HG03521 (cell line): ENCODE data around the gene GPX4.

Experiments
- ATAC-seq: cut with Tn5 transposase; IDR thresholded peaks from one replicate; pipeline ENCODE4 v1.9.1; 2021; ENCODE audit warnings: mild to moderate bottlenecking, moderate library complexity; ENCODE audit not compliant: unreplicated experiment

GPX4 gene

DNA sequence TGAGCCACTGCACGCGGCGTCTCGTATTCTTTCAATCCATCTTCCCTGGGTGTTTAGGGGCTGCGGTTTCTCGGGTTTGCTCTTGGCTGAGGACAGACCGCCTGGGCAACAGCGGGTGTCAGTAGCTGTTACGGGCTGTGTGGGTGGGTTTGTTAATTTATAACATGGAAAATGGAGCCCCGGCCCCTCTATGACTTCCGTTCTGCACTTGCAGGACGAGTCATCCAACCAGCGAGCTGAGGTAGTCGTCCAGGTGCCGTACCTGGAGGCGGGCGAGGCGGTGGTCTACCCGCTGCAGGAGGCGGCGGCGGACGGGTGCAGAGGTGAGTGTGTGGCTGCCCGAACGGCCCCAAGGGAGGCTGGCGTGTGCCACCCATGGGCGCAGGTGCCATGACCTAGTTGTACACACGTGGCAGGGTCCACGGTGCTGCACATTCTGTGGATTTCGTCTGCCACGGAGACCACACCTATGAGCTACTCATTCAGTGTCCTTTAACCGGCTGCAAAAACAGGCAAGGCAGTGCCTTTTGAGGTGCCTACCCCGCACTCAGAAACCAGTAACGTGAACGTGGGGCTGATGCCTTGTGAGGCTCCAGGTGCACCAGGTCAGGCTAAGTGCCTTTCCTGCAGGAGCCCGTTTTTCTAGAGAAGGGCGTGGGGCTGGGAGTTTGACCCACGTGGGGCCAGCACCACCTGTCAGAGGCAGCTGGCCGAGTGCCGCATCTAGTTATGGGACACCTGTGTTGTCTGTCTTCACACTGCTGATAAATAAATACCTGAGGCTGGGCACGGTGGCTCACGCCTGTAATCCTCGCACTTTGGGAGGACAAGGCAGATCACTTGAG is 19.5 kb upstream of the GPX4 start:
- ATAC-seq: no peak

- no peak for ATAC-seq
Observed at GRCh38 chr19:1085053-1085658, 18.6 kb upstream of the GPX4 start.

DNA sequence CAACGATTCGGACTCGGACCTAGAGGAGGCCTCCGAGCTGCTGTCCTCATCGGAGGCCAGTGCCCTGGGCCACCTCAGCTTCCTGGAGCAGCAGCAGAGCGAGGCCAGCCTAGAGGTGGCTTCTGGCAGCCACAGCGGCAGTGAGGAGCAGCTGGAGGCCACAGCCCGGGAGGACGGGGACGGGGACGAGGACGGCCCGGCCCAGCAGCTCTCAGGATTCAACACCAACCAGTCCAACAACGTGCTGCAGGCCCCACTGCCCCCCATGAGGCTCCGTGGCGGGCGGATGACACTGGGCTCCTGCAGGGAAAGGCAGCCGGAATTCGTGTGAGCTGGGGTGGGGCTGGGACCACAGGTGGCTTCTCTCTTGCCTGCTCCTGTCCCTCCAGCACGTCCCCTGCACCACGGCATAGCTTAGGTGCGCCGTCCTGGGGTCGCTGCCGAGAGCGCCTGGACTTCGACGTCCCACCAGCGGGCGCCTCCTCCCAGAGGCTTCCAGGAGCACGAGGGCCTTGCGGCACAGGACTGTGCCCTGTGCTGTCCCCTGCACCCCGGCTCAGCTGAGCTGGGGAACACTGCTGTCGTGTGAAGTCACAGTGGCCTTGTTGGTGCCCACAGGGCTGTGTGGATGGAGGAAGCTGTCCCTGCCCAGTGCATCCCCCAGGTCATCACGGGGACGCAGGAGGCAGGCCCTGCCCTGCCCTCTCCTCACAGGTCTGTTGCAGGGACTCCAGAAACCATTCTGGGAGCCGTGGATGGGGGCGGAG is 17.9 kb upstream of the GPX4 start:
- no peak for ATAC-seq

DNA sequence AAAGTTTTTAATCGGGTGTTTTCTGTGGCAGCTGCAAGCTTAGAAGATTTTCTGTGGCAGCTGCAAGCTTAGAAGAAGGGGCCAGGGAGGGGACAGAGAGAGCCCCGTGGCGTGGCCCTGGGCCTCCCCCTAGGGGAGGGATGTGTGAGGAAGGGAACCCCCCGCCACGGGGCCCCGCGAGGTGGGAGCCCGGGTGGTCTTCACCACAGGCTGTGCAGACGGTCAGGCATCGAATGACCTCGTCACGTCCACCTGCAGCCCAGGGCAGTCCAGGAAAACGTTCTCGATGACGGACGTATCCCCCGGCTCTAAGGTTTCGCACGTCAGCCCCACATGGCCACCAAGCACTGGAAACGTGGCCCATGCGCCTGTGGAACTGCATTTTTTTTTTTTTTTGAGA is 17.2 kb upstream of the GPX4 start:
- ATAC-seq: no peak

DNA sequence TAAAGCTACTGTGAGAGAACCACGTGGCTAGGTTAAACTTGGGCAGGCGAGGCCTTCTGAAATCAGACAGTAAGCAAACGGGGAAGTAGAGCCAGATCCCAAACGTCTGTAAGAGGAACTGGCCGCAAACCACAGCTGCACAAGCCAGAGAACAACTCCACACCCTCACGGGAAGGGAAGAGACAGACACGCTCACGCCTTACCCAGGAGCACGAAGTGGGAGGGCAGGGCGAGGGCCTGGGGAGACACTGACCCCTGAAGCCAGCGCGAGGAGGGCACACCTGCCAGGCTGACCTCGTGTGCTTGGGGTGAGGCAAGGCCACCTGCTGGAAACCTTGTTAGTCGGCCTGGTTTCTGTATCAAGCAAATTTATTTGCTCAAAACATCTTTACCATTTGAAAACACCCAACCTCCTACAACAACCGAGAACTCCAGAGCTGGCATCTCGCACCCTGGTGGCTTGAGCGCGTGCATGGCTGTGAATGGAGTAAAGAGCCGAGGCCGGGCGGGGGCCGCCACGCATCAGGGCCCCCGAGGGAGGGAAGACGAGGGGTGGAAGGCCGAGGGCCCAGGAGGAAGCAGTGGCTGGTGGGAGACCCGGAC is 15.9 kb upstream of the GPX4 start:
- ATAC-seq: no peak

DNA sequence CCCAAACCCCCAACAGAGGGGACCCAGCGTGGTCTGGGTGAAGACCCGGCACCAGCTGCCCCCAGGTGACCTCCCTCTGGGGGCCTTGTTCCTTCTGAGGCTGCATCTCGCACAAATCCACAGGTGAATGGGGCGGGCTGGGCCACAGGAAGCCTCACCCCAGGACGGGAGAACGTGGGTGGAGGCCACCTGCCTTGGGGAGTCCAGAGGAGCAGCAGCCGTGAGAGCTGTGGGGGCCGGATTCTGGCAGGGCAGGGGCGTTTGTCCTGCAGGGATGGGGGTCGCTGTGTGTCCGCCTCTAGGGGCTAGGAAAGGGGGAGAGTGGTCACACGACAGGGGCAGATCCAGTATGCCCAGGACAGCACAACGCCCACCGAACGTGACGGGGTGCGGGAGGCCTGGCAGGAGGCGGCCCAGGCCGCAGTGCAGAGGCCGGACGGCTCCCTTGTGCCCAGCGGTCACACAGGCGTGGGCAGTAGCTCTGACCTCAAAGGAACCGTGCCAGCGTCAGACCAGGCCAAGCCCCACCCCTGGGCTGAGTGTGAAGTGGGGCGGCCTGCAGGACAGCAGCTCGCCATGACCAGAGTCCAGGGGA is 15.3 kb upstream of the GPX4 start:
- no peak for ATAC-seq

GRCh38 chr19:1089126-1089771 is 14.5 kb upstream of the GPX4 start:
- ATAC-seq: no peak

DNA sequence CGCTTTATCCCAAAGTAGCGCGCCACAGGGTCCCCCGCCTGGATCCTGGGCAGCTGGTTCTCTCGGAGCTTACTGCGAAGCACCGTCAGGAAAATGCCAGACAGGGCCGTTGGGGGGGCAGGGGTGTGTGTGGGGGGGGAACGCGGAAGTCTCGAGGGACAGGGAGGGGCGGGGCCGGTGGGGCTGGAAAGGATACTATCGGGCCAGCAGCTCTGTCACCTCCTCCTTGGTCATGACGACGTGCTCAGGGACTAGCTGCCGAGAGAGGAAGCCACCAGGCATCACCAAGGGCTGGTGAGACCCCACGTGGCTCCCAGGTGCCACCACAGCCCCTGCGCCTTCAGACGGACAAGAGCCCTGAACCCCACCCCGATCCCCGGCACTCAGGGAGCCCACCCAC is 13.9 kb upstream of the GPX4 start:
- no peak for ATAC-seq

DNA sequence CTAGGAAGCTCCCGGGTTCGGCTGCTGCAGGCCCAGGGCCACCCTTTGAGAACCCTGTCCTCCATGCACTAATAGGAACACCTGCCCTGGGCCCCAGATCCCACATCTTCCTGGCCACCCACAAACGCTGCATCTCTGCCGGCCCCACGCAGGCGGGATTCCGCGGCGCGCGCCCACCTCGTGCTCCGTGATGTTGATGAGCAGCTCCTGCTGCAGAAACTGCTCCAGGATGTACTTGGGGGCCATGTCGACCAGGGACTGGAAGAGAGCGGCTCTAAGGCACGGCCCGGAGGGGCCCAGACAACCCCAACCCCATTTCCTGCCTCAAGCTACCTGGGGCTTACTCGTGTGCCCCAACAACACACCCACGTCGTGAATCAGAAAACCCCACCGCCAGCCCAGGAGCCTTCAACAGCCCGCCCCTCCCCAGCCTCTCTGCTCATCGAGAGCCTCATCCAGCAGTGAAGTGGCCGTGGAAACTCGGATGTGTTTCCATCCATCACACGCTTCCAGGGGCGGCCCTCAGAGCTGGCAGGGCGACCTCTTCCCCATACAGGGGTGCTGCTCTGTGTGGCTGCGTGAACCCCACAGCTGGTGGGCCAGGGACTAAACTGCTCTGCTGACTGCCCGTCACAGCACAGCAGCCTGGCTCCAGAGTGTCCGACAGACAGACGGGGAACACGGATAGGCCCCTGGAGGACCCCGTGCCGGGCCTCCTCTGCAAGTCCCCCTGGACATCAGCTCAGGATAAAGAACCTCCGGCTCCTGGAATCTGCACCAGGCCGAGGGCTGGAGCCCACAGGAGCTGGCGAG is 12.9 kb upstream of the GPX4 start:
- no peak for ATAC-seq

DNA sequence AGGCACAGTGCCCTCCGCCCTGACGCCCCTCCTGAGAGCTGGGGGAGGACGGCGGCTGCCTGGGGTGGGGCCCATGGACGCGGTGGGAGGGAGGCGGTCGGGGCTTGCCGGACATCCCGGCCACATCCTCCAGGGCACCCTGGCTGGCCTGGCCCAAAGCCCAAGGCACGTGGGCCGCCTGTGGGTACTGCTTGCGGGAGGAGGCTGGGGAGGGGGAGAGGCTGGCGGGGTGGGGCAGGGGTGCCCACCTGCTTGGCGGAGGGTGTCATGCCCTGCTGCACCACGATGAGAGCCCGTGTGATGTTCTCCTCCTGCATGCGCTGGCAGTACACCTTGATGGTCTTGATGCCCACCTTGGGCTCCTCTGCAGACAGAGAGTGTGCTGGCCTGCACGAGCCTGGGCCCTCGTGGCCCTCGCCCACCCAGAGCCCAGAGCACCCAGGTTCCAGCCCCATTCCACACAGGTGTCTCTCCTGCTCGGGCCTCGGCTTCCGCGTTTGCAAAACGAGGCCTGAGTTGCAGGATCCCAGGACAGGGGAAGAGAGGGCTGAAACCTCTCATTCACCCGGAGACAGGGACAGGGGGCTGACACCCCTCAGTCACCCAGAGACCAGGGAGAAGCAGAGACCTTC is 12.1 kb upstream of the GPX4 start:
- ATAC-seq: no peak

- no peak for ATAC-seq
Observed at GRCh38 chr19:1093330-1093729, 10.5 kb upstream of the GPX4 start.

DNA sequence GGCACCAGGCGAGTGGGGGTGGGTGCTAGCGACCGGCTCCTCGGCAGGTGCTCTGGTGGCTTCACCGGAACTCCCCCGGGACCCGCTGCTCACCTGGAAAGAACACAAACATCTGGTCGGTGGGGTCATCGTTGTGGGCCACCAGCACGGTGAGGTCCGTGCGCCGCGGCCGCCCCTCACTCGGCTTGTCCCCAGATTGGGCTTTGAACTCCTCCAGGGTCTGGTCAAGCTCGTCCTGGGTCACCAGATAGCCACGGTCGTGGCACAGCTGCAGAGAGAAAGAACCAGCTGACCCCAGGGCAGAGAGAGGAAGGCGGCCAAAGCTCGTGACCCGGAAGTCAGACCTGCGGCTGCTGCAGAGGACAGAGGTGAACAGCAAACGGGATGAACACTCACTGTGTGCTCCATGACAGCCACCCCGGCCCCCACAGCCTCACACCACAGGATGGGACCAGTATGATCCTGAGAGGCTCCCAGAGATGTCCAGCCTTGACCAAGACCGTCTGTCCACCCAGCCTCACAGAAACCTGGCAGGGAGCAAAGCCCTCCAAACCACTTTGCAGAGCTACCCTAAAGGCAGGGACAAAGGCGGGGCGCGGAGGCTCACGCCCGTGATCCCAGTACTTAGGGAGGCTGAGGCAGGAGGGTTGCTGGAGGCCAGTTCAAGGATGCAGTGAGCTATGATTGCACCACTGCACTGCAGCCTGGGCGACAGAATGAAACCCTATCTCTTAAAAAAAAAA is 9.8 kb upstream of the GPX4 start:
- ATAC-seq: no peak

DNA sequence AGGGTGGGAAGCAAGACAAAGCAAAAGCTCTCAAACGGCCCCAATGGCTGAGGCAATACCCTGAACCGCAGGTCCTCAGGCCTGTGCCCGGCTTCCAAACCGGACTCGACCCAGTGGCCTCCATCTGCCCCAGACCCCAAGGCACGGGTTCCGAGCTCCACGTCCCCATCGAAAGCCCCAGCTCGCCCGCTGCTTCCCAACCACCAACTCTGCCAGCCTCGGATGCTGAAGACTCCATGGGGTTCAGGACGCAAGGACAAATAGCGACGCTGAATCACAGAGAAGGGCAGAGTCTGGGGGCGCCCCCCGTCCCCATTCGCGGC is 9.2 kb upstream of the GPX4 start:
- ATAC-seq: no peak

DNA sequence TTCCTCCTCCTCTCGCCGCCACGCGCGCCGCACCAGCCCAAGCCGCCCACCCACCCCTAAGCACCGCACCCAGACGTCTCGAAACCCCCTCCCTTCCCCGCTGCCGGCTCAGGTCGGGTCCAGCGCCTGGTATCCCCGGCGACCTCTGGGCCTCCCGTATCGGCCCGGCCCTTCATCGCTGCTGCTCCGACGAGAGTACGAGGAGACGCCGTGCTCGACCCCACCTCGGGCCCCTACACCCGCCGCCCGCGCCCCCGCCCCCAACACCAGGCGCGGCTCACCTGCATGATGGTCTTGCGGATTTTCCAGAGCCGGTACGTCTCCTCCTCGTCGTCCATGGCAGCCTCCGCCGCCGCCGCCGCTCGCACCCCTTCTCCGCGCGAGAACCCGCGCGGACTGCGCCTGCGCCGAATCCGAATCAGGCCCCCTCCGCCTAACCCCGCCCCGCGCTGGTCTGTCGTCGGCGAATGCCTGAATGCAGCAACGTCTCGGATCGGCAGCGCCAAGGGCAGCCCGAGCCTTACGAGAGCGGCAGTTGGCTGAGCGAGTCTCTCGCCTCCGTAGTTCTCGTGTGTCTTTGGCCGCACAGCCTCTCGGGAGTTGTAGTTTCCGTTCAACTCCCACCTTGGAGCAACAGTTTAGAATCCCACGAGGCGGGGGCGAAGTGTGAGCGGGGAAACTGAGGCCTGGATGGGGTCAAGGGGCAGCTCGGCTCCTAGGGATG is 8.7 kb upstream of the GPX4 start, which contains the start of gene POLR2E:
TSS of gene POLR2E (minus strand) at position 398 of the 724 bp plus-strand sequence. CDS start at position 338, 60 bp downstream.
- peak; percentile 89 for ATAC-seq

- no peak for ATAC-seq
Observed at GRCh38 chr19:1097810-1098176, 6.0 kb upstream of the GPX4 start.

DNA sequence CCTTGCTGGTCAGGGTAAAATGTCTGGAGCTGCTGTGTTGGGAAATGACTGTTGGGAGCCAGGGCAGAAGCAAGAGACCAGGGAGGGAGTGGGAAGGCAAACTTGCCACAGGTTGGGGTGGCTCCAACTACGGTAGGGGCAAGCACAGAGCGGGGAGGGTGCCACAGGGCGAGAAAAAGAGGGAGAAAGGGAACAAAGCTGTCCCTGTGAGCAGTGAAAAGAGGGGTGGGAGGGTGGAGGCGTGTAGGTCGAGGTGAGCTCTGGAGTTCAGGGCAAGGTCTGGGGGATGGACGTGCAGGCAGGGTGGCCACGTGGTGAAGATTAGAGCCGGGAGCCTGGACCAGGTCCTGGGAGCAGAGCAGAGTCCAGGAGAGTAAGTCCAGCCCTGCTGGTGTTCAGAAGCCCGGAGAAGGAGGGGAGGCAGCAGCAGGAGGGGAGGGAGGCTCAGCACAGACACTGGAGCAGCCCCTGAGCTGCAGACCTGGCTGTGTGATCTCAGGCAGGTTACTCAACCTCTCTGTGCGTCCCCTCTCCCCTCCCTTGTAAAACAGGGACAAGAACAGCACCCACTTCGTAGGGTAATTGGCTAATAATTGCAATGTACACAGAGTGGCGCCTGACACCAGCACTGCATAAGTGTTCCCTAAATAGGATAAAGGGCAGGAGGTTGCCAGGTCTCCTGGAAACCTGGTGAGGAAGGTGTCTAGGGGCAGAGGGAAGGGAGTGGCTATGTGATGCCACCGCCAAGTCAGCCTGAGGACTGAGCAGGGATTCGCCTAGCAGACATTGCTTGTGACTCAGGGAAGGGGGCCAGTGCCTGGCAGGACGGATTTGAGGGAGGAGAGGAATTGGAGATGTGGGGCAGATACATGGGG is 5.4 kb upstream of the GPX4 start:
- ATAC-seq: no peak

DNA sequence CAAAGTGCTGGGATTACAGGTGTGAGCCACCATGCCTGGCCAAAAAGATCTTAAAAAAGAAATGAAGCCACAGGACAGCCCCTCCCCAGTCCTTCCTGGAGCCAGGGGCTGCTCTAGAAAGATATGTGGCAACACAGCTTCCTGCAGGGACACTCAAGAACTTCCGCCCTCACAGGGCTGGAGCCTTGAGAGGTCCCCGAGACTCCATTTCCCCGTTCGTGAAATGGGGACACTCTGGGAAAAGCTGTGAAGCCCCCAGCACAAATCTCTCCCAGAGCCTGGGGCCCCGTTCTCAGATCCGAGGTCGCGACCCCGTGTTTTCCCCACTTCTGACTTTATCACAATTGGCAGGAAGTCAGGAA is 2.5 kb upstream of the GPX4 start:
- no peak for ATAC-seq
